Glomerular visceral epithelial cell (primary cell): Measurements from ENCODE around the gene LCAT.
A peak's percentile ranks its signal among the peaks of the same experiment; 100 is the strongest.

Experiments
- DNase-seq: peaks from one replicate; pipeline ENCODE4 v3.0.0-alpha.2; 2016; ENCODE audit errors: extremely low spot score

LCAT gene

GRCh38 chr16:67968400-67969253, 24.7 kb upstream of the LCAT start, which contains the start of gene SLC12A4:
Gene SLC12A4, minus strand, starts transcription at chr16:67968637. Its CDS starts 84 bp downstream, at chr16:67968553.
- peak; percentile 83 for DNase-seq

- DNase-seq = peak; percentile 25
Observed at GRCh38 chr16:67967958-67968399, 24.1 kb upstream of the LCAT start.

GRCh38 chr16:67967183-67967957, 23.4 kb upstream of the LCAT start:
- no peak for DNase-seq

GRCh38 chr16:67966549-67967182, 22.7 kb upstream of the LCAT start:
- peak; percentile 49 for DNase-seq

- peak; percentile 39 for DNase-seq
Observed at GRCh38 chr16:67965668-67966548, 22.0 kb upstream of the LCAT start.

GRCh38 chr16:67964477-67965131, 20.7 kb upstream of the LCAT start:
- no peak for DNase-seq

GRCh38 chr16:67963662-67964321, 19.9 kb upstream of the LCAT start:
- DNase-seq = no peak

GRCh38 chr16:67963292-67963661, 19.4 kb upstream of the LCAT start:
- DNase-seq = no peak

GRCh38 chr16:67962135-67962534, 18.2 kb upstream of the LCAT start:
- no peak for DNase-seq

GRCh38 chr16:67961551-67961957, 17.6 kb upstream of the LCAT start:
- no peak for DNase-seq

- no peak for DNase-seq
Observed at GRCh38 chr16:67959536-67960329, 15.8 kb upstream of the LCAT start.

GRCh38 chr16:67957622-67958021, 13.7 kb upstream of the LCAT start:
- no peak for DNase-seq

- no peak for DNase-seq
Observed at GRCh38 chr16:67954421-67955196, 10.7 kb upstream of the LCAT start.

- no peak for DNase-seq
Observed at GRCh38 chr16:67953641-67954375, 9.9 kb upstream of the LCAT start.

GRCh38 chr16:67951485-67951884, 7.6 kb upstream of the LCAT start:
- DNase-seq = no peak

GRCh38 chr16:67950335-67950843, 6.5 kb upstream of the LCAT start:
- DNase-seq = no peak

- DNase-seq = no peak
Observed at GRCh38 chr16:67949645-67950044, 5.7 kb upstream of the LCAT start.

GRCh38 chr16:67948015-67948414, 4.1 kb upstream of the LCAT start:
- no peak for DNase-seq
